NCI-H1105 treated with DMSO at 0.1 percent for 48 hours (cell line): ENCODE results near the gene ZFP36L2.

Experiments used
- DNase-seq: peaks from one replicate; lab custom pipeline; 2025; lab: John Stamatoyannopoulos, UW

ZFP36L2 gene

DNA sequence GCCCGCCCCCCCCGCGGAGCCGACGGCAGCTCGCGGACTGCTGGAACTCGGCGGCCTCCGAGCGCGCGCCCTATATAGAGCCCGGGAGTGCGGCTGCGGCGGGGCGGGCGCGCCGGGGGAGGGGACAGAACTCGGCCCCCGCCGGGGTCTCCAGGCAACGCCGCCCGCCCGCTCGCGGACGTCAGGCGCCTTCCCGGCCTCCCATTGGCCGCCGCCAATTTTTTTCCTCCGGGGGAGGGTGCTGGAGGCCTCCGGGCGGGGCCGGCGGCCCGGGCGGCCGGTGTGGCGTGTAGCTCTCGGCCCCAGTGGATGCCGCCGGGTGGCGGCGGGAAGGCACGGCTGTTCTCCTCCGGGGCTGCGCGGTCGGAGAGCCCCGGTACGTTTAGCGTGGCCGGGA is at the start of gene ZFP36L2:
Gene ZFP36L2, minus strand, starts transcription at position 49 of the 397 bp plus-strand sequence. CDS start 291 bp downstream, outside the sequence.
- peak; percentile 90 for DNase-seq

DNA sequence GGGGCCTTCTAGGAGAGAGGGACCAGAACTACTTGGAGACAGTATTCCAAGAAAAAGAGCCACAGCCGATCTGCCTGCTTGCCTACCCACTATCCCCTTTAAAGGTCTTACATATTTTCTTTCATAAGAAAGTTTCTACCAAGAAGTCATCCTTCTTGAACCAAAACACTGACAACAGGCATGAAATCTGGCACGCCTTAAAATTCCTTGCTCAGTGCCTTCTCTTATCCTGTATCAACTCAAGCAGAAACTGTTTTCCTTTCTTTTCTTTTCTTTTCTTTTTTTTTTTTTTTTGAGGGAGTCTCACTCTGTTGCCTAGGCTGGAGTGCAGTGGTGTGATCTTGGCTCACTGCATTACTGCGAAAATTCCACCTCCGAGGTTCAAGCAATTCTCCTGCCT is 48.3 kb upstream of the ZFP36L2 start:
- DNase-seq = no peak

DNA sequence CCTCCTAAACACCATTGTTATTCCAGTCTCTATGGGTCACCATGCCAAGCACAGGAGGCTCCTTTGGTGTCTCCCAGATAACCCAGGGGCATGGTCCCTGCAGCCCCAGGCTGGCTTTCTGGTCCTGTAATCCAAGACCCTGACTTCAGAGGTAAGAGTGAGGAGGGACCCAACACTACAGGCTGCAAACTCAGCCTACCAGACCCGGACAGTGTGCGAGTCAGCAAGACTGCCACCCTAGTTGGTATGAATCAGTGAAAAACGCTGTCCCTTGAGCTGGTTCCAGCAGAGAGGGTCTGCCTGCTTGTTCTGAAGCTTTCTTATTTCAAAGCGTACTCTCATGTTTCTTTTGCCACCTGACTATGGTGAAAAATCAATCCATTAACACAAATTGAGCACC is 47.6 kb upstream of the ZFP36L2 start:
- no peak for DNase-seq

DNA sequence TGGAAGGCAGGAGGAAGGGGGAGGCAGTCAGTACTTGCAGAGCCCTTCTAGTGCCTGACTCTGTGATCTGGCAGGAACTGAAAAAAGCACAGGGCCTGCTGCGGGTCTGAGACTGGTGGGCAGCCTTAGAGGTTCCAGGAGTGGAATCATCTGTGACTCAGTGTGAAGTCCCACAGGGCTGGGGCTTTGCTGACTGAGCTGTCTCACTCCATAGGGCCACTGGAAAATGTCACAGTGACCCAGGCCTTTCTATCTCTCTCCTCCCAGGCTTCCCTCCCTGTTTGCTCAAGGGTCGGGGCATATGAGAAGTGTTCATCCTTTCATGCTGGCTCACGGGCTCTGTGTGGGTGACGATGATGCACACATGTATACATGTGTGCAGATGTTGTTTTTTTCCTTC is 47.1 kb upstream of the ZFP36L2 start:
- no peak for DNase-seq

DNA sequence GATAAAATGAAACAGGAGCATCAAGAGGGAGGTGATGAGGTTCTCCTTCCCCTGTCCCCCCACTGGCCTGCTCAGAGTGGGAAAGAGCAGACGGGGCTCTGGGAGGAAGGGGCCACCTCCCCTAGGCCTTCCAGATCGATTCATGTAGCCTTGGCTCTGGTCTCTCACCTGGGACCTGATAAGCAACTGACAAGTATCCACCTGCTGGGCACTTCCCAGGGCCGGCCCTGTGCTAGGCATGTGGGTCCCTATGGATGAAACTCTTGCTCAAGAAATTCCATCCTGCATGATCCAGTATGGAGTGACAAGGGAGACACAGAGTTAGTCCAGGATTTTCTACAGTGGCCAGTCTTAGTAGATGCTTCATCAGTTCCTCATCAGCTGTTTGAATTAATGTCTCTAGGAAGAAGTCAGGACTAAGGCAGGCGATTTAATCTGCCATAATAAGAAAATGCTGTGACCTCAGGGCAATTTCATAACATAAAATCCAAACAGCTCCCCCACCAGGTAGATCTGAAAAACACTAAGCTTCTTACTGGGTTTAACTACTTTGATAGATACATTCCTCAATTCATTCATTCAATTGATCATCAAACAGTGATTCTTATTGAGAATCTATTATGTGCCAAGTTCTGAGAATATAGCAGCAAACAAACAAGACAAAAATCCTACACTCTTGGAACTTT is 44.7 kb upstream of the ZFP36L2 start:
- DNase-seq = no peak

DNA sequence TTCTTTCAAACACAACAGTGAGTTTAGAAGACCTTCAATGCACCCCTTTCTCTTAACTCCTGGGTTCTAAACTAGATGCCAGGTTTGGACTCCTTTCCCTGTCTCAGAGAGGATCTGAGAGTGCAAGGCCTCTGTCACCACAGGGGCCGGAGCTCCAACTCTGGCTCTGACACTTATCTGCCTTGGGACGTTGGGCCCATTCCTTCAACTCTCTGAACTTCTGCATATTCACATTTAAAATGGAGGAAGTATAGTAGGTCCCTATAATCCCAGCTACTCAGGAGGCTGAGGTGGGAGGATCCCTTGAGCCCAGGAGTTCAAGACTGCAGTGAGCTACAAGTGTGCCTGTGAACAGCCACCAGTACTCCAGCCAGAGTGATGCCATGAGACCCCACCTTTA is 44.1 kb upstream of the ZFP36L2 start:
- DNase-seq = no peak

- no peak for DNase-seq
Observed at GRCh38 chr2:43269706-43270105, 43.3 kb upstream of the ZFP36L2 start.

- no peak for DNase-seq
Observed at GRCh38 chr2:43269074-43269572, 42.7 kb upstream of the ZFP36L2 start.

DNA sequence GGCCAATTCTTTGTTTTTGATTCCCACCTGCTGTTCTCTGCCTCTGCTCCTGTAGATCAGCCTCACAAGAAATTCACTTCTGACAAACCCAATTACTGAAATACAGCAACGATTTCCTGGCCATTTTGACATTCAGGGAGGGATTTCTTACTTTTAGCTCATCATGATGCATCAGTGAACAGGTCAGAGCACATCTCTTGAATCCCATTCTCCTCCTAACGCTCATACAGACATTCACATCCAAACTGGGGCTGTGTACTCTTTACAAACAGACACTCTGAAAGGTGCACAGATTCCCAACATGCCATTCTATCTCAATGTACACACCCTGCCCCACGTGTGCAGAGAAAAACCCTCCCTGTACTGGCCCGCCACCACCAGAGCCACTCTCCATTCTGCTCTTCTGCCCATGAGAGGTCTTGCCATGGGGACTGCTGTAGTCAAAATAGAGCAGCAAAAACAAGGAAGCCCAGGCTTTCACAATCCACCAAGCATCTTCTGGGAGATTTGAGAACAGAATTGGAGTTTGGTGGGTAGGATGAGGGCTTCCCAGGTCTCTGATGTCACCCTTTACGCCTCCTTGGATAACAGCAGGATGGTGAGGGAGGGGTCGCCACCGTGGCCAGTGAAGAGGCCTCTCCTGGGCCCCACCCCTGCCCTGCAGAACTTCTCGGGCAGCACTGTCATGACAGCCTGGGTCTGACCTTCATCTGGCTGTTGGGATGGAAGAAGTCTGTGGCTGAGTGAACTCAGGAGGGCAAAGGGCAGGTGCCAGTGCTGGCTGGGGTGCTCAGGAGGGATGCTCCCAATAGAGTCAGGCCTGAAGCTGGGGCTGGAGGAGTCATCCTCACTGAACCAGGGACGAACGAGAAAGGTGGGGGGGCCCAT is 41.9 kb upstream of the ZFP36L2 start:
- DNase-seq = no peak

GRCh38 chr2:43267381-43267780 is 41.0 kb upstream of the ZFP36L2 start:
- no peak for DNase-seq

DNA sequence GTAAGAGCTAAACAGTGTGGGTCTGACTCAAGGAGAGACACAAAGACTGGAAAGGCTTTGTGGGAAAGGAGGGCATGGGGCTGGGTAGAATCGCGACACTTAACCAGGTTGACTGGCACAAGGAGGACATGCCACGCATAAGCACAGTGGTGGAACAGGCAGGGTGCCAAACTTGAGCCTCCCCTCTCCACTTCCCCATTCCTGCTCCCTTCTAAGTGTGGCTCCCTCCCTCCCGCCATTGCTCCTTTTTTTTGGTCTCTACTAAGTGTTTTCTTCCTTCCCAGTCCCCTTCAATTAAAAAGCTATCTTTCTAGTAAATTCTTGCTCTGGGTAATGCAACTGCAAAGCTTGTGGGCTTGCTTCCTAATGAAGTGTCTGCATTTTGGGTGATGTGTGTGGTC is 40.3 kb upstream of the ZFP36L2 start:
- DNase-seq = no peak

DNA sequence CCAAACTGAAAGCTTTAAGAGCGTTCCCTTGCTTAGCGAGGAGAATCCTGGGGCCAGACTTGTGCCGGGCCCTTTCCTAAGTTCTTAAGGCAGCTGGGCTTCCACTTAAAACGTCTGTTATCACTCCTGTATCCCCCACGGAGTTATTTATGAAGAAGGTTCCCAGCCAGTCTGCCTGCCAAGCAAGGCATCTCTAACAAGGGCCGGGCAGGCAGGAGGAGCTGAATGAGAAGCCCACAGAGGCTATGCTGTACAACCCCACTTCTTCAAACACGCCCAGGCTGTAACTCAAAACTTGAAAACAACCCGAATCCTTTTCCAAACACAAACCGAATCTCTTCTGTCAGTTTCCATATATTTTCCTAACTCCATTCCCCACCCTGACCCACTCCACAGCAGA is 39.0 kb upstream of the ZFP36L2 start:
- no peak for DNase-seq

- DNase-seq = no peak
Observed at GRCh38 chr2:43265001-43265400, 38.6 kb upstream of the ZFP36L2 start.

- no peak for DNase-seq
Observed at GRCh38 chr2:43262951-43263350, 36.5 kb upstream of the ZFP36L2 start.

- DNase-seq = no peak
Observed at GRCh38 chr2:43262239-43262638, 35.8 kb upstream of the ZFP36L2 start.

GRCh38 chr2:43259512-43259911 is 33.1 kb upstream of the ZFP36L2 start:
- DNase-seq = no peak

DNA sequence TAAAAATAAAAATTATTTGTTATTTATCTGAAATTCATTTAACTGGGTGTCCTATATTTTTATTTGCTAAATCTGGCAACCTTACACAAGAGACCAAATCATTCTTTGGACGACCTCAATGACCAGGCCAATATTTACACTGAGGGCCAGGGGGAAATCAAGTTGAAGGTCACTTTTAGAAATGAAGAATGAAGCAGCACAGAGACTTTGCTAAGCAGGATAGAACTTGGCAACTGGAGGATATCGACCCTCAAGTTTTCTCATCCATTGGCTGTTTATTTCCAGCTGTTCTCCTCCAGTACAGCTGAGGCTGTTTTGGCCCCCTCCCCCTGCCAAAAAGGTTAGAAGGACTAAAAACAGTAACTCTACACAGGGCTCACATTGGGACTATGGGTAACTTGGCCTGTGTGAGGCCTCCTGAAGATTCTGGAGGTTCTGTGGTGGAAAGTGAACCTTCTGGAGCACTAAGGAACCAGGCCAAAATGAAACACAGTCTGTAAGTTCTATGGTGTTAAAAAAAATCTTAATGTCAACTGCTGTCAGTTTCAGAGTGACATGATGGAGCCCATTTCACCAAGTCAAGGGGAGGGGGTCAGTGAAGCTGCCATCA is 32.2 kb upstream of the ZFP36L2 start:
- DNase-seq = no peak

- DNase-seq = peak; percentile 77
Observed at GRCh38 chr2:43255296-43255910, 29.0 kb upstream of the ZFP36L2 start.

- DNase-seq = no peak
Observed at GRCh38 chr2:43254331-43254730, 27.9 kb upstream of the ZFP36L2 start.

GRCh38 chr2:43251171-43251731 is 24.8 kb upstream of the ZFP36L2 start:
- DNase-seq = no peak

DNA sequence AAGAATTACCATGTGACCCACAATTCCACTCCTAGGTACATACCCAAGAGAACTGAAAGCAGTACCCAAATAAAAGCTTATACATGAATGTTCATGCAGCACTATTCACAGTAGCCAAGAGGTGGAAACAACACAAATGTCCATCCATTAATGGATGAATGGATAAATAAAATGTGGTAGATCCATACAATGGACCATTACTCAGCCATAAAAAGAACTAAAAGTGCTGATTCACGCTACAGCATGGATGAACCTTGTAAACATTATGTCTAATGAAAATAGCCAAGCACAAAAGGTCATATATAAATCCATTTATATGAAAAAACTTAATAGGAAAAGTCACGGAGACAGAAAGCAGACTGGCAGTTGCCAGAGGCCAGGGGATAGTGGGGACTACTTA is 23.6 kb upstream of the ZFP36L2 start:
- DNase-seq = no peak

DNA sequence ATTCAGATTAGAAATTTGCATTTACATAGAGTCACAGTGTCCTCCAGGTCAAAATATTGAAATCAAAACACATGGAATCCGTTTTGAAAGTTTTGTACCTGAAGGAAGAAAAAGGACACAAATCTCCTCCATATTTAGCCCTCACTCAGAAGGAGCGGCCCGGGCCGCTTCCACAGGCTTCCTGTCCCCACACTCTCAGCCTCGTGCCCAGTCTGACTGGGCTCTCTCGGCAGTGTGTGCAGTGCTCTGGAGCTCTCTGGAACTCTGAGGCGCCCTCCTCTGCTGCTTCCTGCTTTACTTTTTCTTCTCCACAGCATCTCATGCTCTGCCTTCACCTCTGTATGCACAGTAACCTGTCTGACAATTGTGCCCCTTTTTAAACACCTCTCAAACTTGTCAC is 22.2 kb upstream of the ZFP36L2 start:
- DNase-seq = no peak
